MCF 10A (cell line): ENCODE data around the gene SRSF6. TPM values are rescaled to one million over a fixed set of nuclear protein-coding genes. Genes with fewer than 3 reads are reported as not detected.

Experiments used
- BruUV-seq: library from RNA; stranded (reverse); fragments of 400-500 nt; replicated peaks from 2 replicates; lab custom pipeline; 2021; lab: Mats Ljungman, UMichigan
- CTCF ChIA-PET: fragments of 300-600 bp; sonication (Branson Sonifier 250); formaldehyde crosslinking; extraction: SDS; loops from one replicate; lab custom pipeline; 2021; ENCODE audit warnings: antibody characterized with exemption, inconsistent platforms; lab: Yijun Ruan, JAX
- POLR2A ChIA-PET: fragments of 300-600, 350-650 bp; sonication (Branson Sonifier 250); formaldehyde crosslinking; extraction: SDS; loops from one replicate; lab custom pipeline; 2020; ENCODE audit warnings: antibody characterized with exemption, inconsistent platforms; lab: Yijun Ruan, JAX
- DNase-seq: peaks from one replicate; pipeline ENCODE4 v3.0.0-alpha.2; 2018; ENCODE audit not compliant: unreplicated experiment
- H3K27ac Mint-ChIP-seq: one replicate; pipeline ENCODE4 v1.8.0; 2022; ENCODE audit warnings: mild to moderate bottlenecking, low read depth, mixed read lengths; ENCODE audit not compliant: unreplicated experiment
- H3K27me3 Mint-ChIP-seq: one replicate; pipeline ENCODE4 v1.8.0; 2022; ENCODE audit warnings: mixed read lengths; ENCODE audit not compliant: insufficient read depth, unreplicated experiment
- H3K36me3 Mint-ChIP-seq: one replicate; pipeline ENCODE4 v1.8.0; 2022; ENCODE audit warnings: mild to moderate bottlenecking, moderate library complexity, mixed read lengths; ENCODE audit not compliant: insufficient read depth, unreplicated experiment
- H3K4me1 Mint-ChIP-seq: one replicate; pipeline ENCODE4 v1.8.0; 2022; ENCODE audit warnings: mixed read lengths; ENCODE audit not compliant: insufficient read depth, unreplicated experiment
- H3K4me3 Mint-ChIP-seq: one replicate; pipeline ENCODE4 v1.8.0; 2022; ENCODE audit warnings: mild to moderate bottlenecking, moderate library complexity, mixed read lengths; ENCODE audit not compliant: unreplicated experiment
- H3K9me3 Mint-ChIP-seq: one replicate; pipeline ENCODE4 v1.8.0; 2022; ENCODE audit warnings: mixed read lengths; ENCODE audit not compliant: unreplicated experiment
- intact Hi-C: fragments of 100-400 bp; cut with micrococcal nuclease; formaldehyde crosslinking; loops from 2 replicates; pipeline ENCODE4 v1.14.1; 2022
- total RNA-seq: library from RNA; stranded (reverse); gene quantifications from 2 replicates; pipeline ENCODE4 v1.2.3, GENCODE V29; 2022
- TF ChIP-seq, protein P1 (sequence below): fragments of 200-600 bp; IDR thresholded peaks from one replicate; pipeline ENCODE4 v1.8.0; 2022; ENCODE audit warnings: antibody characterized with exemption, mild to moderate bottlenecking; ENCODE audit not compliant: unreplicated experiment

The SRSF6 gene
- total RNA-seq, 1 experiment from 2014 or later: 193 TPM

DNA sequence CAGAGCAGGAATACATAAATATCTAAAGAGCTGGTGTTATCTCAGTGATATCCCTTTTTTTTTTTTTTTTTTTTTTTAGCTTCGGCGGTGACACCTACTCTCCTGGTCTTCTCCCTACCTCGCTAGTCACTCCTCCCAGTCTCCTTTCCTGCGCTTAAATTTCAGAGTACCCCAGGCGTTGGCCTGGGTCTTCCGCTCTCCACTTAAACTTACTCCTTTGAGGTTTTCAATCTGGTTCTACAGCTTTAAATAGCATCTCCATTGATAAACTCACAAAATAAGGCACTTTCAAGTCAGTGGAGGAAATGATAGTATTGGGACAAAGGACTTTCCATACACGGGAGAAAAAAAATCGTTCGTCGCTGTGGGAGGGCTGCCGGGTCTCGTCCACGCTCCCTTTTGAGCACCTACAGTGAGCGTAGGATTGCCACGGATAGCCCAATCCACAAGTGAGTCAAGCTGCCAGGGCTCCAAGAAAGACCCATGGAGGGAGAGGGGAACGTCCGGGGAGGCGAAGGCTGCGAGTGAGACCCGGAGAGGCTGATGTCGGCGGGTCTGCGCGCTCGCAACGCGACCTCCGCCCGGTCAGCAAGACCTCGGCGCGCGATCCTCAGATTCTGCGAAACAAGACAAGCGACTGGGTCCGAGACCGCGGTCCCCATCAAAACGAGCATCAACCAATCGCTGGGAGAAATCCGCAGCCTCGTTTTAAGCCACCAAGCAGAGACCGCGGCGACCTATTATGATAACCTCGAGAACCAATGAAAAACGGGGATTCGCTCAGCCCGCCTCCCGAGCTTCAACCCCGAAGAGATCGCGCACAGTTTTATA lies 672 bp upstream of the SRSF6 start:
- Mint-ChIP-seq H3K9me3 (no peaks in the 10 kb centered on the region), H3K4me3 (peak overlapping the region; percentile 91), H3K27ac (peak overlapping the region; percentile 99), H3K4me1 (peaks cover 14% of the 10 kb centered on the region), H3K36me3 (peaks cover 50% of the 10 kb centered on the region), H3K27me3 (peaks cover 16% of the 10 kb centered on the region)
- TF ChIP-seq, protein P1, sequence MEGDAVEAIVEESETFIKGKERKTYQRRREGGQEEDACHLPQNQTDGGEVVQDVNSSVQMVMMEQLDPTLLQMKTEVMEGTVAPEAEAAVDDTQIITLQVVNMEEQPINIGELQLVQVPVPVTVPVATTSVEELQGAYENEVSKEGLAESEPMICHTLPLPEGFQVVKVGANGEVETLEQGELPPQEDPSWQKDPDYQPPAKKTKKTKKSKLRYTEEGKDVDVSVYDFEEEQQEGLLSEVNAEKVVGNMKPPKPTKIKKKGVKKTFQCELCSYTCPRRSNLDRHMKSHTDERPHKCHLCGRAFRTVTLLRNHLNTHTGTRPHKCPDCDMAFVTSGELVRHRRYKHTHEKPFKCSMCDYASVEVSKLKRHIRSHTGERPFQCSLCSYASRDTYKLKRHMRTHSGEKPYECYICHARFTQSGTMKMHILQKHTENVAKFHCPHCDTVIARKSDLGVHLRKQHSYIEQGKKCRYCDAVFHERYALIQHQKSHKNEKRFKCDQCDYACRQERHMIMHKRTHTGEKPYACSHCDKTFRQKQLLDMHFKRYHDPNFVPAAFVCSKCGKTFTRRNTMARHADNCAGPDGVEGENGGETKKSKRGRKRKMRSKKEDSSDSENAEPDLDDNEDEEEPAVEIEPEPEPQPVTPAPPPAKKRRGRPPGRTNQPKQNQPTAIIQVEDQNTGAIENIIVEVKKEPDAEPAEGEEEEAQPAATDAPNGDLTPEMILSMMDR: no peak
- intact Hi-C loops: loop anchor here (5.0 to 10.0 kb wide), 2 partner anchors 55 to 138 kb away; partner anchors contain the start of gene IFT52
- ChIA-PET POLR2A (interaction anchor here (0.5 to 3.6 kb wide), 51 partner anchors 8 to 1963 kb away, joined by 3 to 52 read pairs (median 4); partner anchors contain the start of genes IFT52 and JPH2), CTCF (interaction anchor here (0.5 to 2.3 kb wide), 20 partner anchors 9 to 1764 kb away, joined by 3 to 7 read pairs (median 3); no protein-coding TSS in a partner anchor)
- no TSS peak for BruUV-seq
- DNase-seq: peak; percentile 94

DNA sequence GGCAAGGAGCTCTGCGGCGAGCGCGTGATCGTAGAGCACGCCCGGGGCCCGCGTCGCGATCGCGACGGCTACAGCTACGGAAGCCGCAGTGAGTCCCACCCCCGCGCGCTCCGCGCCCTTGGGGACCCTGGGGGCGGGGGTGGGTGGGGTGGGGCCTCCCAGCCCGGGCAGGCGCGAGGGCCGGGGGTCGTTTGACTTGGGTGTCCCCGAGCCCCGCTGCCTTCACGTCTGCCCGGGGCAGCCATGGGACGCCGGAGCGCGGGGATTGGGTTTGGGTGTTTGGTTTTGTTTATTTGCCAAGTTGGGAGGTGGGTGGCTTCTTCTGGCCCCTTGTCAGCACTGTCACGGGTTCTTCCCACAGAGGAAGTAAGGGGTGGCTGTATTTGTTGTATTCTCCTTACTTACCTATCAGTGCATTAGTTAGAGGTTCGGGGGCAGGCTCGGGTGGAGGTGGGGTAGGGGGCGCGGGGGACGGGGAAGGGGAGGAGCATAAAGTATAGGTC lies 777 bp downstream of the SRSF6 start:
- intact Hi-C loops: loop anchor here (5.0 to 10.0 kb wide), 2 partner anchors 54 to 136 kb away; partner anchors contain the start of gene IFT52
- TF ChIP-seq, protein P1: no peak
- Mint-ChIP-seq H3K9me3 (no peaks in the 10 kb centered on the region), H3K4me3 (peak overlapping the region; percentile 91), H3K27ac (peak overlapping the region; percentile 99), H3K36me3 (peaks cover 64% of the 10 kb centered on the region), H3K4me1 (peaks cover 18% of the 10 kb centered on the region), H3K27me3 (peaks cover 11% of the 10 kb centered on the region)
- no peak for DNase-seq
- no TSS peak for BruUV-seq
- CTCF ChIA-PET: interaction anchor here (0.7 to 2.3 kb wide), 6 partner anchors 9 to 262 kb away, joined by 3 to 7 read pairs (median 4); no protein-coding TSS in a partner anchor
- POLR2A ChIA-PET: interaction anchor here (0.6 to 3.6 kb wide), 37 partner anchors 8 to 1964 kb away, joined by 3 to 52 read pairs (median 5); partner anchors contain the start of genes IFT52 and OSER1

DNA sequence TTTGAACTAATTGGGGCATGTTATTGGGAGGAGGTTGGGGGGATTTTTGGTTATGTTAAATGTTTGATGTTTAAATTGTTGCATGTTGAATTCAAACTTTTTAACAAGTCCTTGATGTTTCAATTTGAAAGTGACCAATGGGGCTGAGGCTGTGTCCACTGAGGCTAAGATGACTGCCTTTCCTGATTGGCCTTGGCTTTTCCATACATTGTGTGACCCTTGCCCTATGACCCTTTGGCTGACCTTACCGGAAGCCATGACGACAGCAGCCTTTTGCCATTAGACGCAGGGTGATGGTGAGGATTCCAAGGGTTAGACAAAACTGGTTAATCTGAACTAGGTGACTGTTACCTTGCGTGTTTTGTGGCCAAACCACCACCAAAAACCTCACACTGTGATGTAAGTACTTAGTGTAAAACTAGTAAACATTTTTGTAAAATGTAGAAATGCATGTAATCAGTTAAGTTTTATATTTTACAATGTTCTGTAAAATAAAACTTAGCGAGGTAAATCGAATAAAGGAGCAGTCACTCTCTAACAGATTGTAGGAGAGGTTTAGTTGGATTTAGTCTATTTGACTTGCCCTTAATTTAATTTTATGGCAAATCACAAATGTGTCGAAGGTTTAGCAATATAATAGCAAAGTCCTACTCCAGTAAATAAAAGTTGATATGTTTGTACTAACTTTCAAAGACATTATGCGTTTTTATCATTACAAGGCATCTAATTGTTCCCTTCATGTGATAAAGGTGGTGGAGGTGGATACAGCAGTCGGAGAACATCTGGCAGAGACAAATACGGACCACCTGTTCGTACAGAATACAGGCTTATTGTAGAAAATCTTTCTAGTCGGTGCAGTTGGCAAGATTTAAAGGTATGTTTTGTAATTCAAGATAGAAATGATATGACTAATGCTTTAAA lies 1.6 kb downstream of the SRSF6 start:
- Mint-ChIP-seq H3K4me1 (peaks cover 20% of the 10 kb centered on the region), H3K36me3 (peaks cover 72% of the 10 kb centered on the region), H3K9me3 (no peaks in the 10 kb centered on the region), H3K27me3 (peaks cover 3% of the 10 kb centered on the region), H3K27ac (peak overlapping the region; percentile 99), H3K4me3 (peak overlapping the region; percentile 91)
- BruUV-seq: TSS peak; percentile 30
- TF ChIP-seq, protein P1: no peak
- ChIA-PET CTCF (interaction anchor here (1.0 to 1.1 kb wide), 2 partner anchors 10 to 79 kb away, joined by 4 read pairs; no protein-coding TSS in a partner anchor), POLR2A (interaction anchor here (0.9 to 3.6 kb wide), 8 partner anchors 7 to 626 kb away, joined by 3 to 52 read pairs (median 6); no protein-coding TSS in a partner anchor)
- intact Hi-C loops: loop anchor here (5.0 to 10.0 kb wide), 2 partner anchors 53 to 136 kb away; partner anchors contain the start of gene IFT52
- no peak for DNase-seq
